Measurements from ENCODE around the gene SARS2. TPM values are rescaled to one million over a fixed set of nuclear protein-coding genes. Genes with fewer than 3 reads are reported as not detected.

Gene SARS2
- total RNA-seq, 2 donors from 2014 or later = 27.2 to 37.2 TPM

DNA sequence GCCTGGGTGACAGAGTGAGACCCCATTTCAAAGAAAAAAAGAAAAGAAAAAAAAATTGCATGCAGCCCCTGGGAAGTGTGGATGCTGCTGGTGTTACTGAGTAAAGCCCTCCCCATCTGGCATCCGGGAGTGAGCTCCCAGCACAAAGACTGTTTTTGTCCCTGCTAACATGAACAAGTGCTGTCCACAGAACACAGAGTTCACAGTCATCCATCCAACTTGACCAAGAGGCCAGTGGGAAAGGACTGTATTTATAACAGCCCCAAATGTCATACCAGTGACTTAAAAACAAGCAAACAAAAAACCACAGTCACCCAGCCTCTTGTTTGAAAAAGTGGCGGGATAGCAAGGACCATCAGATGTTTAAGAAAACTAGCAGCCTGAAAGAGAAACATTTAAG lies 34.2 kb upstream of the SARS2 start:
- H3K27ac ChIP-seq = no peak overlapping the region
- intact Hi-C loops (cut with DNase I) = no loop called here
- TF ChIP-seq, protein P1, sequence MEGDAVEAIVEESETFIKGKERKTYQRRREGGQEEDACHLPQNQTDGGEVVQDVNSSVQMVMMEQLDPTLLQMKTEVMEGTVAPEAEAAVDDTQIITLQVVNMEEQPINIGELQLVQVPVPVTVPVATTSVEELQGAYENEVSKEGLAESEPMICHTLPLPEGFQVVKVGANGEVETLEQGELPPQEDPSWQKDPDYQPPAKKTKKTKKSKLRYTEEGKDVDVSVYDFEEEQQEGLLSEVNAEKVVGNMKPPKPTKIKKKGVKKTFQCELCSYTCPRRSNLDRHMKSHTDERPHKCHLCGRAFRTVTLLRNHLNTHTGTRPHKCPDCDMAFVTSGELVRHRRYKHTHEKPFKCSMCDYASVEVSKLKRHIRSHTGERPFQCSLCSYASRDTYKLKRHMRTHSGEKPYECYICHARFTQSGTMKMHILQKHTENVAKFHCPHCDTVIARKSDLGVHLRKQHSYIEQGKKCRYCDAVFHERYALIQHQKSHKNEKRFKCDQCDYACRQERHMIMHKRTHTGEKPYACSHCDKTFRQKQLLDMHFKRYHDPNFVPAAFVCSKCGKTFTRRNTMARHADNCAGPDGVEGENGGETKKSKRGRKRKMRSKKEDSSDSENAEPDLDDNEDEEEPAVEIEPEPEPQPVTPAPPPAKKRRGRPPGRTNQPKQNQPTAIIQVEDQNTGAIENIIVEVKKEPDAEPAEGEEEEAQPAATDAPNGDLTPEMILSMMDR (IDR thresholded peaks at IDR 0.05) = no peak

DNA sequence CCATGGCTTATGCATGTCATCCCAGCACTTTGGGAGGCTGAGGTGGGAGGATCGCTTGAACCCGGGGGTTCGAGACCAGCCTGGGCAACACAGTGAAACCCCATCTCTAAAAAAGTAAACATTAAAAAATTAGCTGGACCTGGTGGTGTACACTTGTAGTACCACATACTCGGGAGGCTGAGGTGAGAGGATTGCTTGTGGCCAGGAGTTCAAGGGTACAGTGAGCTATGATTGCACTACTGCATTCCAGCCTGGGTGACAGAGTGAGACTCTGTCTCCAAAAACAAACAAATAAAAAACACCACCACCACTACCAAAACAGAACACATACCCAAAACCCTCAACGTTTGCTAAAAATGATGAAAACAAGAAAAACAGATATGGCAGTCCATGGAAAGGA lies 29.1 kb upstream of the SARS2 start:
- Histone ChIP-seq H3K36me3 (no peaks in the 10 kb centered on the region), H3K9me3 (no peaks in the 10 kb centered on the region), H3K9ac (ENCODE audit: low read depth in 2 of 2, low read length in 2 of 2) (no peak overlapping the region), H3K4me3 (no peak overlapping the region), H3K27me3 (no peaks in the 10 kb centered on the region), H3K27ac (no peak overlapping the region), H3K4me1 (no peaks in the 10 kb centered on the region)
- intact Hi-C loops (cut with DNase I) = loop anchor here (10.0 kb wide), 1 partner anchor 415 kb away; no protein-coding TSS in a partner anchor
- no peak for DNase-seq
- TF ChIP-seq, protein P1 (IDR thresholded peaks at IDR 0.05) = no peak

More for the DNA sequence above, 34.2 kb upstream of the SARS2 start:
- Histone ChIP-seq H3K36me3 (no peaks in the 10 kb centered on the region), H3K4me1 (no peaks in the 10 kb centered on the region), H3K9me3 (no peaks in the 10 kb centered on the region), H3K4me3 (no peak overlapping the region), H3K9ac (ENCODE audit: low read depth in 2 of 2, low read length in 2 of 2) (no peak overlapping the region), H3K27me3 (no peaks in the 10 kb centered on the region)
- no peak for DNase-seq

DNA sequence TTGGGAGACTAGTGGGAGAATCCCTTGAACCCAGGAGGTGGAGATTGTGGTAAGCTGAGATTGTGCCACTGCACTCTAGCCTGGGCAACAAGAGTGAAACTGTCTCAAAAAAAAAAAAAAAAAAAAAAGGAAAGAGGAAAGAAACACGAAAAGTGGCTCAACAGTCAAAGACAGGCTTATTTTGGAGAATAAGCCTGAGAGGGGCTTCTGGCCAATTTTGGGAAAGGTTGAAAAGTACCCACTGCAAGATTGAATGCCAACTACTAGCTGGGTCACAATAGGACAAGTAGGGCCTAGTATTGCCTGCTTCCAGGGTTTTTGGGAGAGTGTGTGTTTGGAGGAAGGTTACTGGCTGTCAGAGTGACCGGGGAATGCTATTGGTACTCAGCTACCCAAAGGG lies 27.7 kb upstream of the SARS2 start:
- Histone ChIP-seq H3K27me3 (no peaks in the 10 kb centered on the region), H3K36me3 (no peaks in the 10 kb centered on the region), H3K9ac (ENCODE audit: low read depth in 2 of 2, low read length in 2 of 2) (no peak overlapping the region), H3K4me1 (no peaks in the 10 kb centered on the region), H3K9me3 (no peaks in the 10 kb centered on the region), H3K27ac (no peak overlapping the region), H3K4me3 (no peak overlapping the region)
- intact Hi-C loops (cut with DNase I) = loop anchor here (10.0 kb wide), 1 partner anchor 414 kb away; no protein-coding TSS in a partner anchor
- DNase-seq = no peak
- TF ChIP-seq, protein P1 (IDR thresholded peaks at IDR 0.05) = no peak

DNA sequence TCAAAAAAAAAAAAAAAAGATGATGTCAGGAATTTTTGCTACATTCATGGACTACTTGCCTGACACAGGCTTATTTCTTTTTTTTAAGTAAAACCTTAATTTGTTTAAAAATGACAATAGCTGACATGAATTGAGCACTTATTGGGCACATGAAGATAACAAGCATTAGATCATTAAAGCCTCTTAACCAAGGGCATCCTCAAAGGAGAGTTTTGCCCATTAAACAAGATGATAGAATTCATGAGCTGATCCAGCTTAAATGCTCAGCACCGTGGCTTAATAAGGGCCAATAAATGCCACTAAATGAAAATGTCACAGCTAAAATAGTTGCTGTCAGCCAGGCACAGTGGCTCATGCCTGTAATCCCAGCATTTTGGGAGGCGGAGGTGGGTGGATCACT lies 25.7 kb upstream of the SARS2 start:
- no peak overlapping the region for H3K27ac ChIP-seq
- intact Hi-C loops (cut with DNase I) = loop anchor here (10.0 kb wide), 1 partner anchor 411 kb away; no protein-coding TSS in a partner anchor
- TF ChIP-seq, protein P1 (IDR thresholded peaks at IDR 0.05) = no peak

DNA sequence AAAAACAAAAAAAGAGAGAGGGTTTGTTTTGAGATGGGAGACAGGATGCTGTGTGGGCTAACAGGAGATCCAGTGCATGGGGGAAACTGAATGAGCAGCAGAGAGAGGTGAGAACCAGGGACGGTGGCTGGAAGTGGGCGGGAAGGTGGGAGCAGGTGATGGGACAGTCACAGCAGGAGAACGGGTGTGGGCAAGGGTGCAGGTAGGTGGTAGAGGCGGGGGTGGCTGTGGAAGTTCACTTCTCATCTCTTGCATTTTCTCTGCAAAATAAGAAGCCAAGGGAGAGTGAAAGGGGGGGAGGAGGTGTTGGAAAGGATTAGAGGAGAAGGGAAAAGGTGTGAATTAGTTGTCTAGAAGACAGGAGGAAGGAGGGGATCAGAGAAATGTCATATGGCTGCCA lies 23.1 kb upstream of the SARS2 start:
- TF ChIP-seq, protein P1 (IDR thresholded peaks at IDR 0.05) = no peak
- intact Hi-C loops (cut with DNase I) = loop anchor here (10.0 kb wide), 1 partner anchor 409 kb away; no protein-coding TSS in a partner anchor
- H3K36me3 ChIP-seq = no peaks in the 10 kb centered on the region
- H3K4me1 ChIP-seq = peaks cover 6% of the 10 kb centered on the region
- DNase-seq = no peak
- no peak overlapping the region for H3K9ac ChIP-seq (ENCODE audit: low read depth in 2 of 2, low read length in 2 of 2)
- H3K9me3 ChIP-seq = no peaks in the 10 kb centered on the region
- no peaks in the 10 kb centered on the region for H3K27me3 ChIP-seq
- H3K27ac ChIP-seq = no peak overlapping the region
- no peak overlapping the region for H3K4me3 ChIP-seq

More for the DNA sequence above, 25.7 kb upstream of the SARS2 start:
- no peak overlapping the region for H3K4me3 ChIP-seq
- DNase-seq = no peak
- H3K27me3 ChIP-seq = no peaks in the 10 kb centered on the region
- H3K9me3 ChIP-seq = no peaks in the 10 kb centered on the region
- no peak overlapping the region for H3K9ac ChIP-seq (ENCODE audit: low read depth in 2 of 2, low read length in 2 of 2)
- H3K36me3 ChIP-seq = no peaks in the 10 kb centered on the region
- H3K4me1 ChIP-seq = no peaks in the 10 kb centered on the region

All from colonic mucosa (tissue), 4 donors.